Lower lobe of right lung (tissue), 2 donors: ENCODE results near the gene CAMK1. TPM values are rescaled to one million over a fixed set of nuclear protein-coding genes. Genes with fewer than 3 reads are reported as not detected.

ENCODE experiments used
- ATAC-seq, 2 donors: fragments of 200-7000 bp; cut with Tn5 transposase; one replicate each; pipeline ENCODE4 v1.9.1; 2020 to 2022; ENCODE audit warnings: mild to moderate bottlenecking in 2 of 2, moderate library complexity in 2 of 2
- DNase-seq: peaks from one replicate; pipeline ENCODE4 v3.0.0-alpha.2; 2020
- H3K27ac ChIP-seq: fragments of 200-600 bp; one replicate; pipeline ENCODE4 v1.8.0; 2022
- H3K27me3 ChIP-seq: fragments of 200-600 bp; one replicate; pipeline ENCODE4 v1.8.0; 2022; ENCODE audit warnings: low read depth
- H3K36me3 ChIP-seq: fragments of 200-600 bp; one replicate; pipeline ENCODE4 v1.8.0; 2022; ENCODE audit warnings: mild to moderate bottlenecking
- H3K4me1 ChIP-seq: fragments of 200-600 bp; one replicate; pipeline ENCODE4 v1.8.0; 2022
- H3K4me3 ChIP-seq: fragments of 200-600 bp; one replicate; pipeline ENCODE4 v1.8.0; 2022; ENCODE audit warnings: mild to moderate bottlenecking
- H3K9me3 ChIP-seq: fragments of 200-600 bp; one replicate; pipeline ENCODE4 v1.8.0; 2022
- CTCF ChIP-seq: fragments of 200-600 bp; IDR thresholded peaks from one replicate; pipeline ENCODE4 v1.8.0; 2022; ENCODE audit warnings: antibody characterized with exemption, mild to moderate bottlenecking
- intact Hi-C: fragments of 100-400 bp; cut with DNase I; formaldehyde crosslinking; loops from one replicate; pipeline ENCODE4 v1.11.0; 2022
- long read RNA-seq: library from polyadenylated mRNA; unstranded; transcript quantifications from one replicate; pipeline ENCODE4 v2.0.0, GENCODE V29; 2021
- total RNA-seq: library from RNA; stranded (reverse); fragmentation: NEBNext Ultra II Directional; extraction: Animal tissue kit (Norgen Biotek cat#: 25700); gene quantifications from one replicate; pipeline ENCODE4 v1.2.1, GENCODE V29; 2021
- donor health status: DM: no; HTN: yes; CAD: no; lungs with severe emphysema.

CAMK1 gene
- 30.8 TPM for total RNA-seq
- long read RNA-seq, transcript CAMK1-201 (12 exons, 1,488 nt) = major isoform, 29 of 53 reads
- long read RNA-seq, partial matches to known transcripts = 6 of 53 reads
- long read RNA-seq, other reads (novel, unspliced or antisense) = 18 of 53 reads

GRCh38 chr3:9769426-9770275, at the start of gene CAMK1:
Gene CAMK1 (minus strand): TSS chr3:9769947. CDS start chr3:9767749, 2,198 bp downstream.
- TF ChIP-seq CTCF = no peak
- H3K36me3 ChIP-seq = peaks cover 12% of the 10 kb centered on the region
- peak; percentile 95 to 98 for ATAC-seq
- H3K4me3 ChIP-seq = peak within 1 kb of the TSS; percentile 87
- peak; percentile 88 for DNase-seq
- H3K4me1 ChIP-seq = peaks cover 47% of the 10 kb centered on the region
- H3K27me3 ChIP-seq = no peaks in the 10 kb centered on the region
- H3K9me3 ChIP-seq = no peaks in the 10 kb centered on the region
- intact Hi-C loops = no loop called here
- H3K27ac ChIP-seq = peak within 1 kb of the TSS; percentile 87

- no peak overlapping the region for H3K27ac ChIP-seq
- H3K4me3 ChIP-seq = no peak overlapping the region
- H3K27me3 ChIP-seq = no peaks in the 10 kb centered on the region
- ATAC-seq = no peak
- H3K4me1 ChIP-seq = no peaks in the 10 kb centered on the region
- intact Hi-C loops = no loop called here
- TF ChIP-seq CTCF = no peak
- no peaks in the 10 kb centered on the region for H3K9me3 ChIP-seq
- H3K36me3 ChIP-seq = peaks cover 3% of the 10 kb centered on the region
- no peak for DNase-seq
Measured at GRCh38 chr3:9818666-9819335, 49.1 kb upstream of the CAMK1 start.

DNA sequence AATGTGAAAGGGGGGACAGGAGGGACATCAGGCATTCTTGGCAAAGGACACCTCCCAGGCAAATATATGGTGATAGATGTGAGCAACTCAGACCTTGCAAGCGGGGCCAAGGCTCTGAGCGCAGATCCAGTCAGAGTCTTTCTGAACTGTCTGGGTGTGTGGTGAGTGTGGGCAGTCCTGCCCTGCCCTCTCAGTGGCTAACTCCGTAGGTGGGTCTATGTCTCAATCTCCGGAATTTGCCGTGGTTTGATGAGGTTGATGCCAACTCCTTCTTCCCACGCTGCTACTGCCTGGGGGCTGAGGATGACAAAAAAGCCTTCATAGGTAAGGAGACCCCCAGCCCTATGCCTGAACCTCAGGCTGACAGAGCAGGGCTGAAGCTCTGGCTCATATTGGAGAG, 47.7 kb upstream of the CAMK1 start:
- H3K9me3 ChIP-seq = no peaks in the 10 kb centered on the region
- ATAC-seq (no peak), DNase-seq (peak; percentile 14)
- no peak overlapping the region for H3K4me3 ChIP-seq
- no peaks in the 10 kb centered on the region for H3K27me3 ChIP-seq
- H3K27ac ChIP-seq = no peak overlapping the region
- H3K36me3 ChIP-seq = peaks cover 3% of the 10 kb centered on the region
- H3K4me1 ChIP-seq = no peaks in the 10 kb centered on the region
- no peak for TF ChIP-seq CTCF
- intact Hi-C loops = no loop called here

DNA sequence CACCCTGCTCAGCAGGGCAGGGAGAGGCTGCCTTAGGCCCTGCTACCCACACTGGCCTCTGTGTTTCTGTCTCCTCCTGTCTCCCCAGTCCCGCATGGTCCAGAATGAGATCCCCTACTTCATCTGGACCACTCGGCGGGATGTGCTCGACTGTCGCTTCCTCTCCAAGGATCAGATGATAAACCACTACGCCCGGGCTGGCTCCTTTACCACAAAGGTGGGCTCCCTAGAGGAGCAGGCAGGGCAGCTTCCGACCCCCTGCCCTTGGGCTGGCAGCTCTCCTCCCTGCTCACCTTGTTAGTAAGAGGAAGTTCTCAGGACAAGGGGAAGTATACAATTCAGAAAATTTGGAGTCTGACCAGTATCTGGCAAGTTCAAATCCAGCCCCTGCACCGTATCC, 46.2 kb upstream of the CAMK1 start:
- intact Hi-C loops = no loop called here
- no peak for TF ChIP-seq CTCF
- Histone ChIP-seq H3K27me3 (no peaks in the 10 kb centered on the region), H3K4me3 (no peak overlapping the region), H3K4me1 (peaks cover 5% of the 10 kb centered on the region), H3K9me3 (no peaks in the 10 kb centered on the region), H3K36me3 (peaks cover 3% of the 10 kb centered on the region), H3K27ac (no peak overlapping the region)
- DNase-seq (peak; percentile 37), ATAC-seq (no peak)

- DNase-seq (no peak), ATAC-seq (no peak)
- Histone ChIP-seq H3K27ac (no peak overlapping the region), H3K4me1 (peaks cover 20% of the 10 kb centered on the region), H3K4me3 (no peak overlapping the region), H3K27me3 (no peaks in the 10 kb centered on the region), H3K36me3 (peaks cover 3% of the 10 kb centered on the region), H3K9me3 (no peaks in the 10 kb centered on the region)
- no peak for TF ChIP-seq CTCF
- intact Hi-C loops = no loop called here
Measured at GRCh38 chr3:9812870-9813483, 43.2 kb upstream of the CAMK1 start.
